CD4-positive, alpha-beta T cell treated with Interleukin-10 for 1 hour (primary cell): Measurements from ENCODE around the gene FOXL1.

Source experiments
- DNase-seq: peaks from one replicate; pipeline ENCODE4 v3.0.0-alpha.2; 2020

The FOXL1 gene

DNA sequence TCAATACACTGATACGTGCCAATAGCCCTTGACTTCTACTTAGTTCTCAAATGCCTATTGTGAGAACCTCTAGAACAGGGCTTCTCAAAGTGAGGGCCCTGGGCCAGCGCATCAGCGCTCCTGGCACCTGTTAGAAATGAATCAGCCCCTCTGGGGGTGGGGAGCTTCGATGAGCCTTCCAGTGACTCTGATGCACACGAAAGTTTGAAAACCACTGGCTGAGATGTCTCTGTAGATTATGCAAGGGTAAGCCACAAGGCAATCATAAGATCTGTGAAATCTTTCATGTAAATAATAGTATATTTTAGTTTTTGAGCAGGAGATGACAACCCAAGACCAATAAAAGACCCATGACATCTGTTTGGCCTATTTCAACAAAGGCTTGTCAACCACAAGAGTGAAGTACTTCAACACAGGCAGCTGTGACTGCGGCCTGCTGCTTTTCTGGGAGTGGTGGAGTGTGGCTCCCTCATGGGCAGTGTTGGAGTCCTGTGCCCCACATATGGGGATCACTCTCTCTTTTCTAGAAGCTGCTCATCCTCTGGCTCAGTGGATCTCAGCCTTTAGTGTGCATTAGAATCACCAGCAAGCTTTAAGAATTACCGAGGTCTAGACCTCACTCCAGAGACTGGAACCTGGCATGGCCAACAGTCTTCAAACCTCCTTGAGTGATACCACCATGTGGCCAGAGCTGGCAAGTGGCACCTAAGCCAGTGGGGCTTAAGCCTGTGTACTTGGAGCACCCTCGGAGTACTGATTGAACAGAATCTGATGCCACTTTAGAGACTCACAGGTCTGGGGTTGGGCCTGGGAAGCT lies 29.1 kb upstream of the FOXL1 start:
- DNase-seq = no peak

- no peak for DNase-seq
These were observed 28.5 kb upstream of the FOXL1 start for GRCh38 chr16:86549893-86550190.

GRCh38 chr16:86550281-86550680 lies 28.1 kb upstream of the FOXL1 start:
- DNase-seq = no peak

DNA sequence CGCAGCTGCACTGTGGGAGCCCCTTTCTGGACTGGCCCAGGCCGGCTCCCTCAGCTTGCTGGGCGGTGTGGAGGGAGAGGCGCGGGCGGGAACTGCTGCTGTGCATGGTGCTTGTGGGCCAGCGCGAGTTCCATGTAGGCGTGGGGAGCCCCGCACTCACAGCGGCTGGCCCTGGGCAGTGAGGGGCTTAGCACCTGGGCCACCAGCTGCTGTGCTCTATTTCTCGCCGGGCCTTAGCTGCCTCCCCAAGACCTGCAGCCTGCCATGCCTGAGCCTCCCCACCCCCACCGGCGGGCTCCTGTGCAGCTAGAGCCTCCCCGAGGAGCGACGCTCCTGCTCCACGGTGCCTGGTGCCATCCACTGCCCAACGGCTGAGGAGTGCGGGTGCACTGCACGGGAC lies 25.0 kb upstream of the FOXL1 start:
- no peak for DNase-seq

- no peak for DNase-seq
These were observed 23.8 kb upstream of the FOXL1 start for GRCh38 chr16:86554599-86554916.

DNA sequence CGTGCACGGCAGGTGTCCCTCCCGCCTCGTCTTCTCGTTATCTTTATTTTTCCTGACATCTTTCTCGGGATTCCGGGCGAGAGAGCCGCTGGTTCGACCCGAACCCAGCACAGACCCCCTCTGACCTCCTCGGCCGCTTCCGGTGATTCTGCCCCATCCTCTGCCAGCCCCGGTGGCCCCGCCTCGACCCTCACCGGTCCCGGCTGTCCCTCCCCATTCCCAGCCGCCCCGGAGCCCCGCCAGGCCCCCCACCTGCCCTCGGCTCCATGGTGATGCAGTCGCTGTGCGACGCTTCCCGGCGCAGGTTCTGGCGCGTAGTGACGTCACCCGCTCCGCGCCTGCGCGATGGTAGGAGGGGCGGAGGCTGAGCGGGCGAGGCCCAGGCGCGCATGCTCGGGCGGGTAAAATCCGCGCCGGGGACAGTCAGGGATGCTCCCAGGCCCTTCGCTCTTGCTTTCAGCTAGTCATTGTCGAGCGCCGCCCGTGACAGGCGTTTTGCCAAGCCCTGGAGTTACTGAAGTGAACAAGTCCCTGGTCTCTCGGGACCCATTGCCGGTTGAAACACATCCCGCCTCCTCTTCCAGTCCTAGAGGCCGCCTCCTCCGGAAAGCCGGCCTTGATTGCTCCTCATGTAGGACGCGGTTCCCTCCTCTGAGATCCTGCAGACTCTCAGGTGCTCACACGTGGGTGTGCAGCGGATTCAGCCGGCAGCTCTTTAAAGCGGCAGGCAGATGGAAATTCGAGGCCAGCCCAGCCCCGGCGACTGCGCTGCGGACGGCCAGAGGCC lies 23.2 kb upstream of the FOXL1 start, which contains the start of gene MTHFSD:
Gene MTHFSD, minus strand, starts transcription at position 319 of the 787 bp plus-strand sequence. Its CDS starts 51 bp downstream, at position 268.
- DNase-seq = peak; percentile 96

GRCh38 chr16:86555704-86556075 lies 22.7 kb upstream of the FOXL1 start:
- DNase-seq = no peak

DNA sequence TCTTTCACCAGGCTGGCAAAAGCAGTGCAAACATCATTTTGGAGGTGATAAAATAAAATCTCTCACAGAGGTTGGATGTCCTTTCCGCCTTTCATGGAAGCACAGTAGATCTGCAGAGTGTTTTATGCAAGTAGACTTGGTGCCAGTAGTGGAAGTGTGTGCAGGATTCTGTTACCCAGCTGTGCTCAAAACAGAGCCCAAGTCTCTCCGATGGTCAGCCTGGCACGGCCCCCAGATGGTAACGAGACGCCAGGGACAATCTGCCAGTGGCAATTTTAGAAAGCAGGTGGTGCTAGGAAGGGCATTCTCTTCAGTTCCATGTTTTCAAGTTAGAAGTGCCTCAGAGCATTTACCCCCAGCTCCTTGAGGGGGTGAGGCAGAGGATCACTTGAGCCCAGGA lies 21.8 kb upstream of the FOXL1 start:
- no peak for DNase-seq

DNA sequence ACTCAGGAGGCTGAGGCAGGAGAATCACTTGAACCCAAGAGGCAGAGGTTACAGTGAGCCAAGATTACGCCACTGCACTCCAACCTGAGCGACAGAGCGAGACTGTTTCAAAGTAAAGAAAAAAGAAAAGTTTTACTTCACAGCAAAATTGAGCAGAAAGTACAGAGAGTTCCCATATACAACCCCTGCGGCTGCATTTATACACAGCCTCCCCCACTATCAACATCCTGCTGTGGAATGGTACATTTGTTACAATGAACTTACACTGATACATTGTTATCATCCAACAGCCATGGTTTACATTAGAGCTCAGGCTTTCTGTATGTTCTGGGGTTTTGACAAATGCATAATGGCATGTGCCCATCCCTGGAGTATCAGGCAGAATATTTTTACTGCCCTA lies 20.8 kb upstream of the FOXL1 start:
- DNase-seq = no peak

DNA sequence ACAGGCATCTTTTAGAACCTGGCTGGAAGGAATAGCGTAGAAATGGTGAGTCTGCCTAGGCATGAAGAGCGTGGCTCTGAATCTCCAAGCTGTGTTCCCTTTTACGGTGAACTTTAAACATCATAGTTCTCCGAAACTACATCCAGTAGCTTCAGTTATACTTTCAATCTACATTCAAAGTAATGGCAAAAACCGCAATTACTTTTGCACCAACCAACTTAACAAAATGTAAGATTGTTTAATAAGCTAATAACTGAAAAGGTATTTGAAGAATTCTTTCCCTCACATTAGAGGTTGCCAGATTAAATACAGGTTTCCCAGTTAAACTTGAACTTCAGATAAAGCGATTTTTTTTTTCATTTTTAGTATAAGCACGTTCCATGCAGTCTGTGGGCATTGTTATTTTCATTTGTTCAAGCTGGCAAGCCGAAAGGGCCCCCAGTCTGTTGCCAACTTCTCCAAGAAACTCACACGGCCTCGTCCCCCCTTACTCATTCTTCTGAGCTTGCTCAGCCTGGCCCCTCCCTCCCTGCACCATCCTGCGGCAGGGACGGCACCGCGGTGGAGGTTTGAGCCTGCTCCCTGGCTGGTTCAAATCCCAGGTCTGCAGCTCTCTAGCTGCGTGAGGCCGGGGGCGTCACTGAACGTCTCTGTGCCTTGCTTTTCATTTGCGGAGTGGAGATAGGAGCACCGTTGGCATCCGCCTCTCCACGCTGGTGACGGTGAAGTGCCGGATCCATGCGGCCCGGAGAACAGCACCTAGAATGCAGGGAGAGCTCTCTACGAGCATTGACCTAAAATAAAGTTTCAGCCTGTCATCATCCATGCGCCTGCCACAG lies 19.8 kb upstream of the FOXL1 start:
- DNase-seq = no peak

GRCh38 chr16:86559802-86560305 lies 18.5 kb upstream of the FOXL1 start:
- DNase-seq = no peak

GRCh38 chr16:86562356-86562755 lies 16.0 kb upstream of the FOXL1 start:
- DNase-seq = no peak

- peak; percentile 90 for DNase-seq
These were observed 14.6 kb upstream of the FOXL1 start for GRCh38 chr16:86563469-86564345.

DNA sequence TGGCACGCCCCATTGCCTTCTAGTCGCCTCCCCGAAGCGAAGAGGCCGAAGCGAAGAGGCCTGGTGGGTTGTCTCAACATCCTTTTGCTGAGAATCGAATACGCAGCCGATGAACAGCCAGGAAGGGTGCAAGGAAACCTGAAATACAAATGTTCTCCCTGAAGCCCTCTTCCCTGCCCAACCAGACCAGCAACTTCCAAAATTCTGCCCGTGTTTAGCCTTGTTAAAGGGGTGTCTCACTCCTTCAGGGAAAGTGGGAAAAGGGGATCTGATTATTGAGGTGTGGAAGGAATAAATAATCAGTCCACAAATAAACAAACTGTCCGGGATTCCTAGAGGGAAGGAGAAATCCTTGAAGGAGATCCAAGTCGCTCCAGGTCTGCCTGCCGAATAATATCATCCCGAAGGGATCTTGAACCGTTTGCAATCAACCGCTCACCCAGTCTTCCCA lies 13.1 kb upstream of the FOXL1 start:
- no peak for DNase-seq

- no peak for DNase-seq
These were observed 12.5 kb upstream of the FOXL1 start for GRCh38 chr16:86565644-86566511.

DNA sequence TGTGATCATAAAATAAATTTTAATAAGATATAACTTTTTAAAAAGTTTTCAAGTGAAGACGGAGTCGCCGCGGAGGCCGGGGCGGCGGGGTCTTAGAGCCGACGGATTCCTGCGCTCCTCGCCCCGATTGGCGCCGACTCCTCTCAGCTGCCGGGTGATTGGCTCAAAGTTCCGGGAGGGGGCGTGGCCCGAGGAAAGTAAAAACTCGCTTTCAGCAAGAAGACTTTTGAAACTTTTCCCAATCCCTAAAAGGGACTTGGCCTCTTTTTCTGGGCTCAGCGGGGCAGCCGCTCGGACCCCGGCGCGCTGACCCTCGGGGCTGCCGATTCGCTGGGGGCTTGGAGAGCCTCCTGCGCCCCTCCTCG lies 11.8 kb upstream of the FOXL1 start, which contains the start of gene FOXC2:
Gene FOXC2, plus strand, starts transcription at position 229 of the 365 bp plus-strand sequence. CDS start 507 bp downstream, outside the sequence.
- peak; percentile 40 for DNase-seq

DNA sequence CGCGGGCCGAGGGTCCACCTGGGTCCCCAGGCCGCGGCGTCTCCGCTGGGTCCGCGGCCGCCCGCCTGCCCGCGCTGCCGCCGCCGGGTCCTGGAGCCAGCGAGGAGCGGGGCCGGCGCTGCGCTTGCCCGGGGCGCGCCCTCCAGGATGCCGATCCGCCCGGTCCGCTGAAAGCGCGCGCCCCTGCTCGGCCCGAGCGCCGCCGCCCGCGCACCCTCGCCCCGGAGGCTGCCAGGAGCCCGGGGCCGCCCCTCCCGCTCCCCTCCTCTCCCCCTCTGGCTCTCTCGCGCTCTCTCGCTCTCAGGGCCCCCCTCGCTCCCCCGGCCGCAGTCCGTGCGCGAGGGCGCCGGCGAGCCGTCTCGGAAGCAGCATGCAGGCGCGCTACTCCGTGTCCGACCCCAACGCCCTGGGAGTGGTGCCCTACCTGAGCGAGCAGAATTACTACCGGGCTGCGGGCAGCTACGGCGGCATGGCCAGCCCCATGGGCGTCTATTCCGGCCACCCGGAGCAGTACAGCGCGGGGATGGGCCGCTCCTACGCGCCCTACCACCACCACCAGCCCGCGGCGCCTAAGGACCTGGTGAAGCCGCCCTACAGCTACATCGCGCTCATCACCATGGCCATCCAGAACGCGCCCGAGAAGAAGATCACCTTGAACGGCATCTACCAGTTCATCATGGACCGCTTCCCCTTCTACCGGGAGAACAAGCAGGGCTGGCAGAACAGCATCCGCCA lies 11.2 kb upstream of the FOXL1 start:
- DNase-seq = no peak

DNA sequence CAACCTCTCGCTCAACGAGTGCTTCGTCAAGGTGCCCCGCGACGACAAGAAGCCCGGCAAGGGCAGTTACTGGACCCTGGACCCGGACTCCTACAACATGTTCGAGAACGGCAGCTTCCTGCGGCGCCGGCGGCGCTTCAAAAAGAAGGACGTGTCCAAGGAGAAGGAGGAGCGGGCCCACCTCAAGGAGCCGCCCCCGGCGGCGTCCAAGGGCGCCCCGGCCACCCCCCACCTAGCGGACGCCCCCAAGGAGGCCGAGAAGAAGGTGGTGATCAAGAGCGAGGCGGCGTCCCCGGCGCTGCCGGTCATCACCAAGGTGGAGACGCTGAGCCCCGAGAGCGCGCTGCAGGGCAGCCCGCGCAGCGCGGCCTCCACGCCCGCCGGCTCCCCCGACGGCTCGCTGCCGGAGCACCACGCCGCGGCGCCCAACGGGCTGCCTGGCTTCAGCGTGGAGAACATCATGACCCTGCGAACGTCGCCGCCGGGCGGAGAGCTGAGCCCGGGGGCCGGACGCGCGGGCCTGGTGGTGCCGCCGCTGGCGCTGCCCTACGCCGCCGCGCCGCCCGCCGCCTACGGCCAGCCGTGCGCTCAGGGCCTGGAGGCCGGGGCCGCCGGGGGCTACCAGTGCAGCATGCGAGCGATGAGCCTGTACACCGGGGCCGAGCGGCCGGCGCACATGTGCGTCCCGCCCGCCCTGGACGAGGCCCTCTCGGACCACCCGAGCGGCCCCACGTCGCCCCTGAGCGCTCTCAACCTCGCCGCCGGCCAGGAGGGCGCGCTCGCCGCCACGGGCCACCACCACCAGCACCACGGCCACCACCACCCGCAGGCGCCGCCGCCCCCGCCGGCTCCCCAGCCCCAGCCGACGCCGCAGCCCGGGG lies 10.4 kb upstream of the FOXL1 start:
- DNase-seq = no peak
